GM12878 (cell line): ENCODE data around the gene THSD4. TPM values are rescaled to one million over a fixed set of nuclear protein-coding genes. Genes with fewer than 3 reads are reported as not detected.

Experiments used
- ATAC-seq: fragments of 200-7000 bp; cut with Tn5 transposase; 3 replicates; pipeline ENCODE4 v1.9.1; 2020; ENCODE audit warnings: mild to moderate bottlenecking, moderate library complexity
- BruUV-seq: library from RNA; stranded (reverse); fragments of 400-500 nt; replicated peaks from 2 replicates; lab custom pipeline; 2021; lab: Mats Ljungman, UMichigan
- CTCF ChIA-PET: fragments of 300-600 bp; sonication (Branson Sonifier 250); formaldehyde crosslinking; extraction: SDS; loops from one replicate; lab custom pipeline; 2021; ENCODE audit warnings: inconsistent platforms; lab: Yijun Ruan, JAX
- POLR2A ChIA-PET: fragments of 350-600 bp; formaldehyde crosslinking; extraction: SDS; loops from one replicate; lab custom pipeline; 2021; ENCODE audit warnings: inconsistent platforms; lab: Charles Lee
- RAD21 ChIA-PET: fragments of 300-600 bp; sonication (Branson Sonifier 250); formaldehyde crosslinking; loops from one replicate; lab custom pipeline; 2023; ENCODE audit warnings: antibody characterized with exemption; ENCODE audit not compliant: unreplicated experiment; lab: Charles Lee
- SMC1A ChIA-PET: fragments of 300-600 bp; sonication (Branson Sonifier 250); formaldehyde crosslinking; loops from one replicate; lab custom pipeline; 2023; ENCODE audit not compliant: unreplicated experiment, uncharacterized antibody; lab: Charles Lee
- DNase-seq: peaks from one replicate; pipeline ENCODE4 v3.0.0-alpha.2; 2011; ENCODE audit warnings: low read depth, low spot score
- FAIRE-seq: peaks from 3 replicates; lab custom pipeline; 2011; peaks lifted over from hg19 to GRCh38; lab: Jason Lieb, UNC
- H2AFZ ChIP-seq: 2 replicates; pipeline ENCODE4 v1.6.0; 2011; ENCODE audit warnings: low read depth, low read length, control low read depth; ENCODE audit not compliant: control insufficient read depth
- H3K27ac ChIP-seq: 2 replicates; pipeline ENCODE4 v1.5.1; 2011; ENCODE audit warnings: control low read depth; ENCODE audit not compliant: control insufficient read depth, insufficient read depth
- H3K27me3 ChIP-seq, 2 experiments: replicated peaks in 1 of 2; 2 replicates each; pipeline versions ENCODE4 v1.6.0 to v1.6.1; 2011; ENCODE audit warnings: low read length in 1 of 2; ENCODE audit not compliant: control insufficient read depth in 2 of 2, insufficient read depth in 2 of 2
- H3K36me3 ChIP-seq, 2 experiments: 2 replicates each; pipeline ENCODE4 v1.5.1; 2011; ENCODE audit warnings: low read length in 1 of 2; ENCODE audit not compliant: control insufficient read depth in 2 of 2, insufficient read depth in 2 of 2
- H3K4me1 ChIP-seq: 2 replicates; pipeline ENCODE4 v1.6.1; 2011; ENCODE audit warnings: mild to moderate bottlenecking, low read length, moderate library complexity, mixed read lengths; ENCODE audit not compliant: control insufficient read depth, insufficient read depth
- H3K4me2 ChIP-seq: 2 replicates; pipeline ENCODE4 v1.6.0; 2011; ENCODE audit warnings: control low read depth; ENCODE audit not compliant: control insufficient read depth, insufficient read depth
- H3K4me3 ChIP-seq: fragments of 200-600 bp; sonication (generic); 2 replicates; pipeline ENCODE4 v1.5.1; 2016
- H3K79me2 ChIP-seq: 2 replicates; pipeline ENCODE4 v1.6.0; 2011; ENCODE audit warnings: low read length; ENCODE audit not compliant: control insufficient read depth, insufficient read depth
- H3K9ac ChIP-seq: 2 replicates; pipeline ENCODE4 v1.8.0; 2011; ENCODE audit warnings: low read length, control low read depth, mixed read lengths; ENCODE audit not compliant: control insufficient read depth, insufficient read depth
- H3K9me3 ChIP-seq: replicated peaks from 3 replicates; pipeline ENCODE4 v1.5.1; 2011; ENCODE audit warnings: mild to moderate bottlenecking, low read length; ENCODE audit not compliant: control insufficient read depth, insufficient read depth
- H4K20me1 ChIP-seq: 2 replicates; pipeline ENCODE4 v1.6.0; 2011; ENCODE audit not compliant: control insufficient read depth, insufficient read depth
- BCLAF1 ChIP-seq: fragments of 450-650 bp; IDR thresholded peaks from 2 replicates; pipeline ENCODE4 v1.6.1; 2017; ENCODE audit warnings: antibody characterized with exemption, mild to moderate bottlenecking, moderate library complexity
- EP300 ChIP-seq, 2 experiments: fragments of 150-350 bp in 1 of 2; IDR thresholded peaks; 2 replicates each; pipeline ENCODE4 v1.6.1; 2011 to 2012; ENCODE audit warnings: low read depth in 2 of 2, low read length in 2 of 2, borderline replicate concordance in 1 of 2, improper control_type of control experiment in 1 of 2, inconsistent platforms in 1 of 2; ENCODE audit not compliant: control insufficient read depth in 1 of 2
- IKZF1 ChIP-seq: fragments of 450-650 bp; conservative IDR thresholded peaks from 2 replicates; pipeline ENCODE4 v1.6.1; 2017; ENCODE audit warnings: antibody characterized with exemption, mild to moderate bottlenecking
- KDM1A ChIP-seq: fragments of 200-600 bp; sonication (generic); IDR thresholded peaks from 2 replicates; pipeline ENCODE4 v1.6.1; 2016; ENCODE audit warnings: borderline replicate concordance
- NBN ChIP-seq: fragments of 450-650 bp; IDR thresholded peaks from 2 replicates; pipeline ENCODE4 v1.6.1; 2016
- RBBP5 ChIP-seq: fragments of 200-600 bp; sonication (generic); conservative IDR thresholded peaks from 2 replicates; pipeline ENCODE4 v1.6.1; 2016
- SKIL ChIP-seq: fragments of 450-650 bp; IDR thresholded peaks from 2 replicates; pipeline ENCODE4 v1.6.1; 2017; ENCODE audit warnings: mild to moderate bottlenecking, low read depth, inconsistent platforms; ENCODE audit not compliant: poor library complexity, severe bottlenecking
- ZNF592 ChIP-seq: fragments of 450-650 bp; IDR thresholded peaks from 2 replicates; pipeline ENCODE4 v1.6.1; 2017; ENCODE audit warnings: mild to moderate bottlenecking, moderate library complexity
- WGBS: methylation state at CpG from one replicate; pipeline ENCODE4 v1.1.6; 2016; ENCODE audit warnings: low lambda C conversion rate; ENCODE audit not compliant: insufficient replicate concordance, insufficient coverage; ENCODE audit errors: missing lambda C conversion rate; 5-methylcytosine and 5-hydroxymethylcytosine counted together
- in situ Hi-C: fragments of 300-500 bp; cut with MboI; formaldehyde crosslinking; loops from 9 replicates; pipeline ENCODE4 v1.14.3; 2018; ENCODE audit warnings: mixed read lengths
- intact Hi-C: fragments of 100-400 bp; cut with micrococcal nuclease; formaldehyde crosslinking; loops from one replicate; pipeline ENCODE4 v1.14.2; 2022; ENCODE audit not compliant: unreplicated experiment
- polyA plus RNA-seq, 11 experiments: library from polyadenylated mRNA; depleted of rRNA in 4 of 11; unstranded in 6 of 11; stranded (reverse) in 5 of 11; fragments of >200 nt; fragmentation: Nextera tagmentation in 4 of 11; fragmentation: Illumina TruSeq in 1 of 11; extraction: Ambion mirVana in 4 of 11; extraction: Trizol in 1 of 11; gene quantifications; 1 replicate in 1 of 11; 2 replicates in 10 of 11; pipeline versions ENCODE4 v1.2.1 to v1.2.3, GENCODE V29; 2011 to 2016; ENCODE audit warnings: inconsistent platforms in 2 of 11, missing spikeins in 2 of 11, low read depth in 1 of 11
- total RNA-seq, 4 experiments: library from RNA; depleted of rRNA in 3 of 4; stranded (reverse); fragments of >200 nt in 3 of 4; fragmentation: Illumina TruSeq in 1 of 4; extraction: Trizol in 1 of 4; gene quantifications; 2 replicates each; pipeline versions ENCODE4 v1.2.1 to v1.2.3, GENCODE V29; 2013 to 2021
- TF ChIP-seq, protein P1 (sequence below): fragments of 150-350 bp; IDR thresholded peaks from 2 replicates; pipeline ENCODE4 v1.6.1; 2014; ENCODE audit warnings: mild to moderate bottlenecking, low read depth, low read length
- TF ChIP-seq, protein P2 (sequence below): fragments of 450-650 bp; IDR thresholded peaks from 2 replicates; pipeline ENCODE4 v1.6.1; 2016; ENCODE audit warnings: mild to moderate bottlenecking

The THSD4 gene
- total and polyA plus RNA-seq, 10 of the 15 experiments (the other 5 are each of a cell fraction or from before 2014, with no cell fraction given) = 0.04 to 0.13 (median 0.05) TPM; not detected in 7

GRCh38 chr15:71679223-71679792, 564.0 kb downstream of the THSD4 start:
- Histone ChIP-seq H3K79me2 (no peaks in the 10 kb centered on the region), H4K20me1 (no peaks in the 10 kb centered on the region), H3K9ac (no peak overlapping the region), H3K27me3 (no peaks in the 10 kb centered on the region), H3K4me2 (no peak overlapping the region), H2AFZ (no peak overlapping the region), H3K36me3 (no peaks in the 10 kb centered on the region), H3K27ac (no peak overlapping the region), H3K9me3 (no peaks in the 10 kb centered on the region; the same call in 2 of the 3 replicates), H3K4me1 (peaks cover 12% of the 10 kb centered on the region), H3K4me3 (no peak overlapping the region)
- CTCF ChIA-PET = no interaction called here
- no peak for FAIRE-seq
- POLR2A ChIA-PET = no interaction called here
- in situ Hi-C loops = no loop called here
- no TSS peak for BruUV-seq
- SMC1A ChIA-PET = no interaction called here
- RAD21 ChIA-PET = no interaction called here
- 35% methylated on average over 3 of the region's 3 CpGs for WGBS
- no peak for DNase-seq
- ATAC-seq = no peak
- intact Hi-C loops = no loop called here
- TF ChIP-seq SKIL (no peak), EP300 (IDR thresholded peaks at IDR 0.05; ENCODE audit: borderline replicate concordance in 1 of 2, control insufficient read depth in 1 of 2, low read depth in 2 of 2, low read length in 2 of 2) (no peak), IKZF1 (no peak), RBBP5 (no peak), NBN (no peak), ZNF592 (no peak), KDM1A (no peak), BCLAF1 (no peak)
- TF ChIP-seq, protein P1, sequence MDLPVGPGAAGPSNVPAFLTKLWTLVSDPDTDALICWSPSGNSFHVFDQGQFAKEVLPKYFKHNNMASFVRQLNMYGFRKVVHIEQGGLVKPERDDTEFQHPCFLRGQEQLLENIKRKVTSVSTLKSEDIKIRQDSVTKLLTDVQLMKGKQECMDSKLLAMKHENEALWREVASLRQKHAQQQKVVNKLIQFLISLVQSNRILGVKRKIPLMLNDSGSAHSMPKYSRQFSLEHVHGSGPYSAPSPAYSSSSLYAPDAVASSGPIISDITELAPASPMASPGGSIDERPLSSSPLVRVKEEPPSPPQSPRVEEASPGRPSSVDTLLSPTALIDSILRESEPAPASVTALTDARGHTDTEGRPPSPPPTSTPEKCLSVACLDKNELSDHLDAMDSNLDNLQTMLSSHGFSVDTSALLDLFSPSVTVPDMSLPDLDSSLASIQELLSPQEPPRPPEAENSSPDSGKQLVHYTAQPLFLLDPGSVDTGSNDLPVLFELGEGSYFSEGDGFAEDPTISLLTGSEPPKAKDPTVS = no peak
- TF ChIP-seq, protein P2, sequence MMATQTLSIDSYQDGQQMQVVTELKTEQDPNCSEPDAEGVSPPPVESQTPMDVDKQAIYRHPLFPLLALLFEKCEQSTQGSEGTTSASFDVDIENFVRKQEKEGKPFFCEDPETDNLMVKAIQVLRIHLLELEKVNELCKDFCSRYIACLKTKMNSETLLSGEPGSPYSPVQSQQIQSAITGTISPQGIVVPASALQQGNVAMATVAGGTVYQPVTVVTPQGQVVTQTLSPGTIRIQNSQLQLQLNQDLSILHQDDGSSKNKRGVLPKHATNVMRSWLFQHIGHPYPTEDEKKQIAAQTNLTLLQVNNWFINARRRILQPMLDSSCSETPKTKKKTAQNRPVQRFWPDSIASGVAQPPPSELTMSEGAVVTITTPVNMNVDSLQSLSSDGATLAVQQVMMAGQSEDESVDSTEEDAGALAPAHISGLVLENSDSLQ = no peak
